NB4 (cell line): ENCODE measurements around the gene GPN3.

ENCODE experiments used
- DNase-seq: peaks from one replicate; pipeline ENCODE4 v3.0.0; 2010; ENCODE audit warnings: low read depth
- H3K4me3 ChIP-seq: one replicate; pipeline ENCODE4 v1.5.1; 2011; ENCODE audit warnings: mild to moderate bottlenecking, low read depth, low read length, moderate library complexity
- CTCF ChIP-seq: IDR thresholded peaks from one replicate; pipeline ENCODE4 v1.5.1; 2012; ENCODE audit warnings: low read depth, low read length
- MAX ChIP-seq: IDR thresholded peaks from 2 replicates; pipeline ENCODE4 v1.6.1; 2011; ENCODE audit warnings: low read depth, low read length
- MYC ChIP-seq: IDR thresholded peaks from 2 replicates; pipeline ENCODE4 v1.6.1; 2011; ENCODE audit warnings: low read depth, low read length
- POLR2A ChIP-seq: IDR thresholded peaks from 2 replicates; pipeline ENCODE4 v1.6.1; 2011; ENCODE audit warnings: mild to moderate bottlenecking; ENCODE audit not compliant: insufficient read length; ENCODE audit errors: extremely low read depth

GPN3 gene

GRCh38 chr12:110505332-110505731, 37.3 kb upstream of the GPN3 start:
- no peak for TF ChIP-seq CTCF
- TF ChIP-seq MYC = no peak
- TF ChIP-seq MAX = no peak
- no peak for TF ChIP-seq POLR2A
- no peak for DNase-seq
- no peak overlapping the region for H3K4me3 ChIP-seq

- H3K4me3 ChIP-seq = no peak overlapping the region
- TF ChIP-seq POLR2A (no peak), MYC (no peak), MAX (no peak), CTCF (no peak)
- DNase-seq = no peak
Observed at GRCh38 chr12:110503432-110503831, 35.4 kb upstream of the GPN3 start.

- peak; percentile 100 for DNase-seq
- peak within 1 kb of the TSS; percentile 95 for H3K4me3 ChIP-seq
- TF ChIP-seq POLR2A (peak; percentile 93), CTCF (no peak), MYC (peak; percentile 97), MAX (peak; percentile 98)
Observed at GRCh38 chr12:110501752-110502738, 34.0 kb upstream of the GPN3 start, which contains the start of the genes RAD9B and VPS29. Gene RAD9B (plus strand): TSS chr12:110502331. CDS start chr12:110502338, 7 bp downstream. Gene VPS29 (minus strand): TSS chr12:110502111. CDS start chr12:110502051, 60 bp downstream.

GRCh38 chr12:110501399-110501751, 33.3 kb upstream of the GPN3 start:
- H3K4me3 ChIP-seq = peak overlapping the region; percentile 95
- no peak for DNase-seq
- TF ChIP-seq MYC = peak; percentile 45; the same call in 1 of the 2 replicates
- TF ChIP-seq POLR2A = no peak

- no peak for TF ChIP-seq POLR2A
- no peak for TF ChIP-seq CTCF
- TF ChIP-seq MYC = peak; percentile 60; the same call in 1 of the 2 replicates
- TF ChIP-seq MAX = peak; percentile 85
- DNase-seq = peak; percentile 84
- peak overlapping the region; percentile 95 for H3K4me3 ChIP-seq
Observed at GRCh38 chr12:110498984-110499706, 31.1 kb upstream of the GPN3 start.

- H3K4me3 ChIP-seq = no peak overlapping the region
- no peak for DNase-seq
- no peak for TF ChIP-seq MAX
- no peak for TF ChIP-seq MYC
- TF ChIP-seq POLR2A = no peak
- TF ChIP-seq CTCF = no peak
Observed at GRCh38 chr12:110475426-110475825, 7.4 kb upstream of the GPN3 start.
